Uterus (tissue), 4 donors: ENCODE data around the gene NUPR1. TPM values are rescaled to one million over a fixed set of nuclear protein-coding genes. Genes with fewer than 3 reads are reported as not detected.

Experiments
- DNase-seq, 2 donors: peaks; one replicate each; pipeline ENCODE4 v3.0.0-alpha.2; 2019 to 2020
- H3K27ac ChIP-seq, 2 donors: fragments of 200-600 bp; sonication (generic); 1 replicate in 1 of 2; 2 replicates in 1 of 2; pipeline ENCODE4 v1.5.1; 2016 to 2018
- H3K27me3 ChIP-seq, 2 donors: fragments of 200-600 bp; sonication (generic); one replicate each; pipeline ENCODE4 v1.5.1; 2018 to 2019; ENCODE audit warnings: control low read depth in 1 of 2
- H3K36me3 ChIP-seq, 2 donors: fragments of 200-600 bp; sonication (generic); one replicate each; pipeline ENCODE4 v1.5.1; 2019; ENCODE audit warnings: control low read depth in 1 of 2
- H3K4me1 ChIP-seq, 2 donors: fragments of 200-600 bp; sonication (generic); one replicate each; pipeline ENCODE4 v1.5.1; 2018 to 2019; ENCODE audit warnings: control low read depth in 1 of 2
- H3K4me3 ChIP-seq, 2 donors: fragments of 200-600 bp; sonication (generic); 1 replicate in 1 of 2; 2 replicates in 1 of 2; pipeline ENCODE4 v1.5.1; 2018 to 2019; ENCODE audit warnings: mild to moderate bottlenecking in 1 of 2
- H3K9me3 ChIP-seq, 2 donors: fragments of 200-600 bp; sonication (generic); one replicate each; pipeline ENCODE4 v1.5.1; 2019; ENCODE audit warnings: control low read depth in 1 of 2
- POLR2A ChIP-seq, 2 donors: fragments of 450-650 bp; IDR thresholded peaks; one replicate each; pipeline ENCODE4 v1.6.1; 2016; ENCODE audit warnings: antibody characterized with exemption in 2 of 2, mild to moderate bottlenecking in 1 of 2, moderate library complexity in 1 of 2
- intact Hi-C: fragments of 100-400 bp; cut with DNase I; formaldehyde crosslinking; loops from one replicate; pipeline ENCODE4 v1.15.1; 2023; ENCODE audit warnings: low total_unique reads
- total RNA-seq, 4 donors: library from RNA; depleted of rRNA in 3 of 4; stranded (reverse); fragments of >200 nt in 3 of 4; gene quantifications; one replicate each; pipeline versions ENCODE4 v1.1.0 to v1.2.4, GENCODE V29; 2014 to 2023
- TF ChIP-seq, protein P1 (sequence below), 4 experiments: fragments of 200-600 bp in 2 of 4; fragments of 450-650 bp in 2 of 4; sonication (generic) in 2 of 4; IDR thresholded peaks; one replicate each; pipeline ENCODE4 v1.5.1; 2016 to 2019; ENCODE audit warnings: antibody characterized with exemption in 4 of 4, mild to moderate bottlenecking in 2 of 4, moderate library complexity in 1 of 4
- donor health status: DM: yes; HTN: yes; CAD: no.

Gene NUPR1
- total RNA-seq, 4 donors from 2014 or later, result 7.3 to 81.1 (median 18.4) TPM

DNA sequence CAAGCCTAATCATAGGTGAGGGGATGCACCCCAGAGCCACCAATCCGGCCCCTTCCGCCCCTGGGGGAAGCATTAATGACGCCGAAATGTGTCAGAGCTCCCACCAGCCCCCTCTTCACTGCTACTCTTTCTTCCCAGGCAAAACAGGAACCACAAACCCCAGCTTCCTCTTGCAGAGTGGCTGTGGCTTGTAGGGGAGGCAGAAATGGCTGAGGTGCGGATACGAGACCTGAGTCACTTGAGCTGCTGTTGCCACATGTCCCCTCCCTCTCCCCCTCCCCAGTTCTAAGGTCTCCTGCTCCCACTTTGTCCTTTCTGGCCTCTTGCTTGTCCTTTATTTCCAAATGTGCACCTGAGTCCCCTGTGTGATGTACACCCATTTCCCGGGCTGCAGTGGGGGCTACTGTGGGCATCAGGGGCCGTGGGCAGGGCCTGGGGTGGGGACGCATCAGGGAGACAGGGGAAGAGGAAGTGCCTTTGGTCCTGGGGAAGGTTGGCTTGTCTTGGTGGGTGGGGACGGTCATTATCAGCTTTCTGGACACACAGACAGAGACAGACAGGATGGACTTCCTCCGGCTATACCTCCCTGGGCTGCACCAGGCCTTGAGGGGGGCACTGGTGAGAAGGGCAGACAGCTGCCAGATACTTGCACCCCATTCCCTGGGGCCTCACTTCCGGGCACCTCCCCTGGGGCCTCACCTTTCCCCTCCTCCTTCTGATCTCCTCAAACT lies 44.5 kb downstream of the NUPR1 start, which contains the start of gene APOBR:
APOBR (plus strand) TSS at position 523 of the 731 bp plus-strand sequence; CDS start at position 562, 39 bp downstream.
- no peaks in the 10 kb centered on the region for H3K27me3 ChIP-seq
- H3K36me3 ChIP-seq, result no peaks in the 10 kb centered on the region
- no peak for DNase-seq
- H3K27ac ChIP-seq, result no peak within 1 kb of the TSS
- H3K4me1 ChIP-seq, result no peaks in the 10 kb centered on the region
- intact Hi-C loops, result loop anchor here (10.0 kb wide), 1 partner anchor 61 kb away; the partner anchor contains the start of gene SGF29
- no peak for TF ChIP-seq POLR2A (IDR thresholded peaks at IDR 0.05)
- TF ChIP-seq, protein P1, sequence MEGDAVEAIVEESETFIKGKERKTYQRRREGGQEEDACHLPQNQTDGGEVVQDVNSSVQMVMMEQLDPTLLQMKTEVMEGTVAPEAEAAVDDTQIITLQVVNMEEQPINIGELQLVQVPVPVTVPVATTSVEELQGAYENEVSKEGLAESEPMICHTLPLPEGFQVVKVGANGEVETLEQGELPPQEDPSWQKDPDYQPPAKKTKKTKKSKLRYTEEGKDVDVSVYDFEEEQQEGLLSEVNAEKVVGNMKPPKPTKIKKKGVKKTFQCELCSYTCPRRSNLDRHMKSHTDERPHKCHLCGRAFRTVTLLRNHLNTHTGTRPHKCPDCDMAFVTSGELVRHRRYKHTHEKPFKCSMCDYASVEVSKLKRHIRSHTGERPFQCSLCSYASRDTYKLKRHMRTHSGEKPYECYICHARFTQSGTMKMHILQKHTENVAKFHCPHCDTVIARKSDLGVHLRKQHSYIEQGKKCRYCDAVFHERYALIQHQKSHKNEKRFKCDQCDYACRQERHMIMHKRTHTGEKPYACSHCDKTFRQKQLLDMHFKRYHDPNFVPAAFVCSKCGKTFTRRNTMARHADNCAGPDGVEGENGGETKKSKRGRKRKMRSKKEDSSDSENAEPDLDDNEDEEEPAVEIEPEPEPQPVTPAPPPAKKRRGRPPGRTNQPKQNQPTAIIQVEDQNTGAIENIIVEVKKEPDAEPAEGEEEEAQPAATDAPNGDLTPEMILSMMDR (IDR thresholded peaks at IDR 0.05), result no peak
- no peak within 1 kb of the TSS for H3K4me3 ChIP-seq
- no peaks in the 10 kb centered on the region for H3K9me3 ChIP-seq

DNA sequence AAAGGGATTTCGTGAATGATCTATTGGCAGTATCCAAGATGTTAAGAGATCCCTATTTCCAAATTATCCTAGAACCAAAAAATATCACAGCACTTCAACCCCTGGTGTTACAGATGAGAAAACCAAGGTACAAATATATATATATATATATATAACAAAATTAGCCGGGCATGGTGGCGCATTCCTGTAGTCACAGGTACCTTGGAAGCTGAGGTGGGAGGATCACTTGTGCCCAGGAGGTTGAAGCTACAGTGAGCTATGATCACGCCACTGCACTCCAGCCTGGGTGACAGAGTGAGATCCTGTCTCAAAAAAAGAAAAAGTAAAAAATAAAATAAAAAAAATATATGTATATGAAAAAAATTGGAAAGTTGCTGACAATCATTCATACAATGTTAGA lies 46.3 kb downstream of the NUPR1 start:
- no peak for TF ChIP-seq POLR2A (IDR thresholded peaks at IDR 0.05)
- TF ChIP-seq, protein P1 (IDR thresholded peaks at IDR 0.05), result no peak
- Histone ChIP-seq H3K36me3 (no peaks in the 10 kb centered on the region), H3K27ac (peak overlapping the region; percentile 97 to 99), H3K9me3 (no peaks in the 10 kb centered on the region), H3K27me3 (no peaks in the 10 kb centered on the region), H3K4me3 (peak overlapping the region; percentile 95 to 97), H3K4me1 (no peaks in the 10 kb centered on the region)
- DNase-seq, result no peak
- intact Hi-C loops, result loop anchor here (10.0 kb wide), 1 partner anchor 62 kb away; the partner anchor contains the start of gene SGF29

DNA sequence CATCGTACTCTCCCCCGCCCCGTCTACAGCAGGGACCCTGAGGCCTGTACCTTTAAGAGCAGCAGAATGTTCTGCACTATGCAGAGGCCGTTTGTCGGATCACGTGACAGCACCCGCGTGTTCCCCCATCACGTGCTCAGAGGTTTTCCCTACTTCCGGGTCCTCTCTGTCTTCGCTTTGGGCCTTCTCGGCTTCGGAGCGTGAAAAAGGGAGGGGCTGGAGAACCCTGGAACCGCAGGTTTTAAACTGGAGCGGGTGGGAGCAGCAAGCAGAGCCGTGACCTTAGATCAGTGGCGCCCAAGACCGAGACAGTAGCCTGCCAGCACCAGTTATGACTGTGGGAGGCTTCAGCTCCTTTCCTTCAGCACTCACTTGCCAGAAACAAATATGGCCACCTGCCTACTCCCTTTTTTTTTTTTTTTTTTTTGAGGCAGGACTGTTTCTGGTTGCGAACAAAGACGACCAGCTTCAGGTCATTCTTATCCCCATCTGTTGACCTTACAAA lies 46.8 kb downstream of the NUPR1 start, which contains the start of gene CLN3:
CLN3 (minus strand) TSS at position 105 of the 505 bp plus-strand sequence. CDS start 315 bp downstream, outside the sequence.
- Histone ChIP-seq H3K27ac (peak within 1 kb of the TSS; percentile 97 to 99), H3K4me1 (no peaks in the 10 kb centered on the region), H3K4me3 (peak within 1 kb of the TSS; percentile 95 to 97), H3K36me3 (no peaks in the 10 kb centered on the region), H3K27me3 (no peaks in the 10 kb centered on the region), H3K9me3 (no peaks in the 10 kb centered on the region)
- peak in 1 of 2 donors; percentile 41 for TF ChIP-seq POLR2A (IDR thresholded peaks at IDR 0.05)
- TF ChIP-seq, protein P1 (IDR thresholded peaks at IDR 0.05), result peak in 2 of 4 experiments; percentile 8 to 18
- DNase-seq, result peak; percentile 88 to 94
- intact Hi-C loops, result loop anchor here (10.0 kb wide), 1 partner anchor 63 kb away; the partner anchor contains the start of gene SGF29

DNA sequence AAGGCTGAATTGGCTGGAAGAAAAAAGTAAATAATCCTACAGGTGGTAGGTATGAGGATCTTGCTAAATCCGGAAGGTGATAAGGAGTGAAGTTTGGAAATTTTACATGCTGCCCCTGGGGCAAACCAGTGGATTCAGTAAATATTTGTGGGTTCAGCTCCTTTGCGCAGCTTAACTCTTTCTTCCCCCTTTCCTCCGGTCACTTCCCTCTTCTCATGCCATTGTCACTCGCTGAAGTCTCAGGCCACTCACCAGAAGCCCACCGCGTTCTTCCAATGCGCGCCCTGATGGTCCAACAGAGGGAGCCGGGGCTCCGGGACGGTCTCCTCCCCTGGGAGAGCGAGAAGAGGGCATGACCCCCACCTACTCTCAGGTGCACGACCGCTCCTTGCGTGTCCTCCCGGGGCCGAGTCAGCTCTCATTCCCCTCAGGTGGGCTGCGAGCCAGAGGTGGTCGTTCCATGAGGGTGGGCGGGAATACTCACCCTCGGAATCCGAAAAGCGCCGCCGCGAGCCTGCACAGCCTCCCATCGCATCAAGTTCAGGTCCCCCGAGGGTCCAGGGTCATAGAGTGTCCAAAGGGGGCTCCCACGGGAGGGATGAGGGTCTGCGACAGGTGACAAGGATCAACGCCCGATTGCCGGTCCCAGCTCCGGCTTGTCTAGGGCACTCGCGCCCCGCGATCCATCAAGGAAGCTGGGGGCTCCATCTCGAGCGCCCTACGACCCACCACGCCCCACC lies 47.4 kb downstream of the NUPR1 start:
- Histone ChIP-seq H3K4me1 (no peaks in the 10 kb centered on the region), H3K4me3 (peak overlapping the region; percentile 95 to 97), H3K9me3 (no peaks in the 10 kb centered on the region), H3K36me3 (no peaks in the 10 kb centered on the region), H3K27me3 (no peaks in the 10 kb centered on the region), H3K27ac (peak overlapping the region; percentile 97 to 99)
- intact Hi-C loops, result loop anchor here (10.0 kb wide), 1 partner anchor 63 kb away; the partner anchor contains the start of gene SGF29
- TF ChIP-seq, protein P1 (IDR thresholded peaks at IDR 0.05), result peak in 3 of 4 experiments; percentile 21 to 37 (median 32)
- TF ChIP-seq POLR2A (IDR thresholded peaks at IDR 0.05), result no peak
- peak; percentile 43 to 48 for DNase-seq
